Memory B cell (primary cell): Measurements from ENCODE around the gene SKA1.

Experiments
- ATAC-seq: fragments of 150-1000 bp; cut with Tn5 transposase; 2 replicates; pipeline ENCODE4 v1.10.0; 2021; ENCODE audit warnings: low read depth, mild to moderate bottlenecking, moderate library complexity
- DNase-seq, 2 donors: peaks; one replicate each; pipeline ENCODE4 v3.0.0; 2022; ENCODE audit warnings: low spot score in 2 of 2
- H3K27ac Mint-ChIP-seq: one replicate; pipeline ENCODE4 v1.8.0; 2022; ENCODE audit warnings: mild to moderate bottlenecking, moderate library complexity, mixed read lengths
- H3K27me3 Mint-ChIP-seq: one replicate; pipeline ENCODE4 v1.8.0; 2022; ENCODE audit warnings: mixed read lengths
- H3K36me3 Mint-ChIP-seq: one replicate; pipeline ENCODE4 v1.8.0; 2022; ENCODE audit warnings: mild to moderate bottlenecking, mixed read lengths
- H3K4me1 Mint-ChIP-seq: one replicate; pipeline ENCODE4 v1.8.0; 2022; ENCODE audit warnings: mixed read lengths
- H3K4me3 Mint-ChIP-seq: one replicate; pipeline ENCODE4 v1.8.0; 2022; ENCODE audit warnings: mild to moderate bottlenecking, moderate library complexity, mixed read lengths
- H3K9me3 Mint-ChIP-seq: one replicate; pipeline ENCODE4 v1.8.0; 2022; ENCODE audit warnings: mixed read lengths

Gene SKA1, protein sequence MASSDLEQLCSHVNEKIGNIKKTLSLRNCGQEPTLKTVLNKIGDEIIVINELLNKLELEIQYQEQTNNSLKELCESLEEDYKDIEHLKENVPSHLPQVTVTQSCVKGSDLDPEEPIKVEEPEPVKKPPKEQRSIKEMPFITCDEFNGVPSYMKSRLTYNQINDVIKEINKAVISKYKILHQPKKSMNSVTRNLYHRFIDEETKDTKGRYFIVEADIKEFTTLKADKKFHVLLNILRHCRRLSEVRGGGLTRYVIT

GRCh38 chr18:50374753-50375391 is at the start of gene SKA1:
TSS of gene SKA1 (plus strand) at chr18:50375046. CDS start at chr18:50375831, 785 bp downstream.
- H3K36me3 Mint-ChIP-seq: peaks cover 2% of the 10 kb centered on the region
- H3K9me3 Mint-ChIP-seq: peaks cover 3% of the 10 kb centered on the region
- peak within 1 kb of the TSS; percentile 67 for H3K27ac Mint-ChIP-seq
- peak; percentile 84 to 87 for DNase-seq
- H3K4me3 Mint-ChIP-seq: peak within 1 kb of the TSS; percentile 85
- H3K27me3 Mint-ChIP-seq: peaks cover 2% of the 10 kb centered on the region
- peak; percentile 98 for ATAC-seq
- peaks cover 8% of the 10 kb centered on the region for H3K4me1 Mint-ChIP-seq

DNA sequence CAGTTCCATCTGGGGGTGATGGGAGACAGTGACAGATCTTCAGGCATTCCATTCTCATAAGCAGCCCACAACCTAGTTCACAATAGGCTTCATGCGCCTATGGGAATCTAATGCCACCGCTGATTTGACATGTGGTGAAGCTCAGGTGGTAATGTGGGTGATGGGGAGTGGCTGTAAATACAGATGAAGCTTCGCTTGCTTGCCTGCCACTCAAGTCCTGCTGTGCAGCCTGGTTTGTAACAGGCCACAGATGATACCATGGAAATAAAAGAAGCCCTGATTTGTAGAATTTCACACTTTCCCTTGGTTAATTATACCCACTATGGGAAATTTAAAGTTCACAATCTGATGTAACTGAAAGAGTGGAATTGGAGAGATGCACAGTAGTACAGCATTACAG is 46.9 kb upstream of the SKA1 start:
- DNase-seq: no peak
- Mint-ChIP-seq H3K4me3 (no peak overlapping the region), H3K9me3 (peaks cover 4% of the 10 kb centered on the region), H3K4me1 (peaks cover 20% of the 10 kb centered on the region), H3K27me3 (peaks cover 2% of the 10 kb centered on the region), H3K36me3 (peaks cover 4% of the 10 kb centered on the region), H3K27ac (no peak overlapping the region)
- no peak for ATAC-seq

- peaks cover 2% of the 10 kb centered on the region for H3K27me3 Mint-ChIP-seq
- H3K4me1 Mint-ChIP-seq: peaks cover 31% of the 10 kb centered on the region
- no peak overlapping the region for H3K4me3 Mint-ChIP-seq
- no peaks in the 10 kb centered on the region for H3K9me3 Mint-ChIP-seq
- H3K27ac Mint-ChIP-seq: no peak overlapping the region
- DNase-seq (no peak), ATAC-seq (no peak)
- peaks cover 2% of the 10 kb centered on the region for H3K36me3 Mint-ChIP-seq
These were observed 44.7 kb upstream of the SKA1 start for GRCh38 chr18:50330176-50330575.

DNA sequence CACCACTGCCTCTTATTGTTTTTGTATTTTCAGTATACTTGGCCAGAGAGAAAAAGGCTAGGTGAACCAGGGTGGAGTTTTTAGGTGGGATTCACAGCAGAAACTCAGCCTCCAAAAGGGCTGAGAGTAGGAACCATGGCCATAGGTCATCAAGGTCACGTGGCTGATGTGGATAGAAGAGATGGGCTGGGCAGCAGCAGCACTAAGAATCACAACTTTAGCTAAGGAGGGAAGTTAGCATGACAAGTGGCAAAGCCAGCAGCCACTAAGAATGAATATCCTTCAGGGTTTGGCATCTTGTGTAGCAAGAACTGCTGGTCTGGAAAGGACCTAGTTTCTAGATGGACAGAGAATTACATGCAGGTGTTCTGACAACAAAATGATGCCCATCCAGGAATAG is 43.2 kb upstream of the SKA1 start:
- H3K4me3 Mint-ChIP-seq: no peak overlapping the region
- no peaks in the 10 kb centered on the region for H3K9me3 Mint-ChIP-seq
- DNase-seq (no peak), ATAC-seq (no peak)
- no peak overlapping the region for H3K27ac Mint-ChIP-seq
- H3K27me3 Mint-ChIP-seq: peaks cover 2% of the 10 kb centered on the region
- H3K36me3 Mint-ChIP-seq: peaks cover 2% of the 10 kb centered on the region
- peaks cover 33% of the 10 kb centered on the region for H3K4me1 Mint-ChIP-seq

GRCh38 chr18:50334546-50335152 is 40.2 kb upstream of the SKA1 start:
- DNase-seq: peak; percentile 39 to 48

DNA sequence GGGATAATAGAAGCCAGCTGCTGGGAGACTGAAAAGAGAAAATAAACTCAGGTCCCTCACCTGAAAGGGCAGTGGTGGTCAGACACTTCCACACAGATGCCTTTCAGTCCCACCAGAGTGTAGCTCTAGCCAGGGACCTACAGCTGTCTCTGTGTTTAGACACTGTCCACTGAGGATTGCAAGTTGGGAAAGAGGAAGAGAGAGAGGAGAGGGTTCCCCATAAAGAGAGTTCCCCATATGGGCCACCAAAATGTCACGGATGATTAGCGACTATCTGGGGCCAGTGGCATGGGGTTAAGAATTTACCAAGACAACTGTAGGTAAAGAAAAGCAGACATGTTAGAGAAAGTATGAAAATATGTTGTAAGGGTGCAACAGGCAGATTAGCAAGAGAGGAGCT is 36.7 kb upstream of the SKA1 start:
- Mint-ChIP-seq H3K36me3 (peaks cover under 1% of the 10 kb centered on the region), H3K9me3 (no peaks in the 10 kb centered on the region), H3K27me3 (no peaks in the 10 kb centered on the region), H3K4me3 (no peak overlapping the region), H3K27ac (no peak overlapping the region), H3K4me1 (peaks cover 41% of the 10 kb centered on the region)
- DNase-seq (no peak), ATAC-seq (no peak)

More at GRCh38 chr18:50334546-50335152, 40.2 kb upstream of the SKA1 start:
- peaks cover 47% of the 10 kb centered on the region for H3K4me1 Mint-ChIP-seq
- no peaks in the 10 kb centered on the region for H3K9me3 Mint-ChIP-seq
- peaks cover 2% of the 10 kb centered on the region for H3K36me3 Mint-ChIP-seq
- peak overlapping the region; percentile 82 for H3K4me3 Mint-ChIP-seq
- peaks cover 2% of the 10 kb centered on the region for H3K27me3 Mint-ChIP-seq
- no peak overlapping the region for H3K27ac Mint-ChIP-seq
- ATAC-seq: peak; percentile 96

GRCh38 chr18:50338715-50339114 is 36.1 kb upstream of the SKA1 start:
- H3K4me1 Mint-ChIP-seq: peaks cover 35% of the 10 kb centered on the region
- no peak for DNase-seq
- no peaks in the 10 kb centered on the region for H3K36me3 Mint-ChIP-seq
- H3K27me3 Mint-ChIP-seq: no peaks in the 10 kb centered on the region
- no peaks in the 10 kb centered on the region for H3K9me3 Mint-ChIP-seq
- ATAC-seq: no peak
- no peak overlapping the region for H3K4me3 Mint-ChIP-seq
- no peak overlapping the region for H3K27ac Mint-ChIP-seq

- Mint-ChIP-seq H3K36me3 (no peaks in the 10 kb centered on the region), H3K4me1 (peaks cover 26% of the 10 kb centered on the region), H3K4me3 (no peak overlapping the region), H3K27me3 (no peaks in the 10 kb centered on the region), H3K9me3 (no peaks in the 10 kb centered on the region), H3K27ac (no peak overlapping the region)
- no peak for DNase-seq
- ATAC-seq: no peak
These were observed 34.8 kb upstream of the SKA1 start for GRCh38 chr18:50340078-50340477.

- no peak overlapping the region for H3K27ac Mint-ChIP-seq
- ATAC-seq (no peak), DNase-seq (no peak)
- no peaks in the 10 kb centered on the region for H3K27me3 Mint-ChIP-seq
- H3K4me3 Mint-ChIP-seq: no peak overlapping the region
- H3K4me1 Mint-ChIP-seq: peaks cover 20% of the 10 kb centered on the region
- no peaks in the 10 kb centered on the region for H3K36me3 Mint-ChIP-seq
- H3K9me3 Mint-ChIP-seq: no peaks in the 10 kb centered on the region
These were observed 33.4 kb upstream of the SKA1 start for GRCh38 chr18:50341443-50341842.

DNA sequence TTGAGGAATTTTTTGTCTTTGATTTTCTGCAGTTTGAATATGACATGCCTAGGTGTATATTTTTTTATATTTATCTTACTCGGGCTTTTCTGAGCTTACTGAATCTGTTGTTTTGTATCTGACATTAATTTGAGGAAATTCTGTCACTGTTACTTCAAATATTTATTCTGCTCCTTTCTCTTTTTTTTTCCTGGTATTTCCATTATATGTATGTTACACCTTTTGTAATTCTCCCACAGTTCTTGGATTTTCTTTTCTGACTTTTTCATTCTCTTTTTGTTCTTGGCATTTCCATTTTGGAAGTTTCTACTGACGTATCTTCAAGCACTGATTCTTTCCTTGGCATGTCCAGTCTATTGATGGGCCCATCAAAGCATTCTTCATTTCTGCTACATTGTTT is 24.1 kb upstream of the SKA1 start:
- no peak overlapping the region for H3K27ac Mint-ChIP-seq
- DNase-seq: no peak
- peaks cover 3% of the 10 kb centered on the region for H3K4me1 Mint-ChIP-seq
- no peaks in the 10 kb centered on the region for H3K9me3 Mint-ChIP-seq
- H3K36me3 Mint-ChIP-seq: no peaks in the 10 kb centered on the region
- H3K27me3 Mint-ChIP-seq: peaks cover 5% of the 10 kb centered on the region
- H3K4me3 Mint-ChIP-seq: no peak overlapping the region
- no peak for ATAC-seq

DNA sequence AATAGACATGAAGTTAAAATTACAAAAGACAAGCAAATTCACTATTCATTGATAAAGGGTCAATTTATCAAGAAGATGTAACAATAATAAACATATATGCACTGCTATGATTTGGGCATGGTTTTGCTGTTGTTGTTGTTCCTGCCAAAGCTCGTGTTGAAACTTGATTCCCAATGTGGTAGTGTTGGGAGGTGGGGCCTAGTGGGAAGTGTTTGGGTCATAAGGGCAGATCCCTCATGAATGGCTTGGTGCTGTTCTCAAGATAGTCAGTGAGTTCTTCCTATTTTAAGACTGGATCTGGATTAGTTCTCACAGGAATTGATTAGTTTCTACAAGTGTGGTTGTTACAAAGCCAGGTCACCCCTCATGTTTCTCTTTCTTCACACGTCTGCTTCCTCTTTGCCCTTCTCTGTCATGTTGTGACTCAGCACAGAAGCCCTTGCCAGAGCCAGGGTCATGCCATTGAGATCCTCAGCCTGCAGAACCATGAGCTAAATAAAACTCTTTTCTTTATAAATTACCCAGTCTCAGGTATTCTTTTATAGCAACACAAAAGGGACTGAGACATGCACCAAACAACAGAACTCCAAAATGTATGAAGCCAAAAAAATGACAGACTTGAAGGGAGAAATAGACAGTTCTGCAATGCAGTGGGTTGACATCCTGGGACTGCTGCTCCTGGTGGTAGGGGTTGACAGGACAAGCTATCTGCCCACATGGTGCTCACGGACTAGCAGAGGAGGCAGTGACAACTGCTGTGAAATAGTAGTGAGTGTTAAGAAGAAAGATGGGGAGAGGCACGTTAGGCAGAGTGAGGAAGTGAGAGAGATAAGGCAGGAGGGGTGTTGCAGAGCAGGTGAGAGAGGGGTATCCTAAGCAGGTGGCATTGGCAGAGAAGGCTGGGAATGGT is 18.6 kb upstream of the SKA1 start:
- H3K4me3 Mint-ChIP-seq: peak overlapping the region; percentile 67
- no peaks in the 10 kb centered on the region for H3K9me3 Mint-ChIP-seq
- H3K36me3 Mint-ChIP-seq: no peaks in the 10 kb centered on the region
- no peak for DNase-seq
- ATAC-seq: peak; percentile 72
- H3K4me1 Mint-ChIP-seq: peaks cover 14% of the 10 kb centered on the region
- peaks cover 4% of the 10 kb centered on the region for H3K27me3 Mint-ChIP-seq
- H3K27ac Mint-ChIP-seq: peak overlapping the region; percentile 22

DNA sequence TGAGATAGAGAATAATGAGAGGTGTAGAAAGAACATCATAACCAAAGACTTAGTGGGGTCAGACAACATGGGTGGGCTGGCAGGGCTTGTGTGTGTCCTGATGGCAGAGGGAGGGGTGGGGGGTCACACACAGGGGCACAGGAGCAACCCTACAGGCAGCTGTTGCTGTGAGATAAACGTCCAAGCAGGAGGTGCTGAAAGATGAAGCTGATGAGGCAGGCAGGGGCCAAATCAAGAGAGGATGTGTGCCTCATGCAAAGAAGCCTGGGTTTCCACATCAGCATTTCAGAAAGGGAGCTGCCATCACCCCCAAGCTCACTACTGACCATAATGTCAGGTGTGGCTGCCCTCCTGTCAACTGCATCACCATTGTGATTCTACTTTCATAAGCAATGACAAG is 16.0 kb upstream of the SKA1 start:
- H3K9me3 Mint-ChIP-seq: no peaks in the 10 kb centered on the region
- ATAC-seq: no peak
- no peak for DNase-seq
- H3K27me3 Mint-ChIP-seq: peaks cover 2% of the 10 kb centered on the region
- no peak overlapping the region for H3K27ac Mint-ChIP-seq
- H3K4me3 Mint-ChIP-seq: no peak overlapping the region
- H3K4me1 Mint-ChIP-seq: peaks cover 11% of the 10 kb centered on the region
- no peaks in the 10 kb centered on the region for H3K36me3 Mint-ChIP-seq

GRCh38 chr18:50359806-50360205 is 15.0 kb upstream of the SKA1 start:
- Mint-ChIP-seq H3K4me3 (no peak overlapping the region), H3K36me3 (no peaks in the 10 kb centered on the region), H3K27me3 (peaks cover 3% of the 10 kb centered on the region), H3K9me3 (no peaks in the 10 kb centered on the region), H3K27ac (no peak overlapping the region), H3K4me1 (peaks cover 11% of the 10 kb centered on the region)
- ATAC-seq: no peak
- no peak for DNase-seq

GRCh38 chr18:50360611-50361010 is 14.2 kb upstream of the SKA1 start:
- no peak for ATAC-seq
- Mint-ChIP-seq H3K27me3 (peaks cover 3% of the 10 kb centered on the region), H3K36me3 (no peaks in the 10 kb centered on the region), H3K4me3 (no peak overlapping the region), H3K27ac (no peak overlapping the region), H3K9me3 (no peaks in the 10 kb centered on the region), H3K4me1 (peaks cover 11% of the 10 kb centered on the region)
- DNase-seq: no peak
